IMR-90 (cell line): ENCODE measurements around the gene UBALD1.

Experiments
- BHLHE40 ChIP-seq: fragments of 150-350 bp; IDR thresholded peaks from 2 replicates; pipeline ENCODE4 v1.6.1; 2016; ENCODE audit warnings: mild to moderate bottlenecking, low read depth, low read length
- FOS ChIP-seq: fragments of 150-350 bp; IDR thresholded peaks from 2 replicates; pipeline ENCODE4 v1.6.1; 2016; ENCODE audit warnings: low read depth, low read length
- MAFK ChIP-seq: IDR thresholded peaks from 2 replicates; pipeline ENCODE4 v1.6.1; 2012; ENCODE audit warnings: low read depth, low read length, improper control_type of control experiment
- POLR2A ChIP-seq: IDR thresholded peaks from 2 replicates; pipeline ENCODE4 v1.6.1; 2012; ENCODE audit warnings: mild to moderate bottlenecking, low read depth, low read length
- RAD21 ChIP-seq: IDR thresholded peaks from 2 replicates; pipeline ENCODE4 v1.6.1; 2012; ENCODE audit warnings: low read length, improper control_type of control experiment
- RFX5 ChIP-seq: IDR thresholded peaks from 2 replicates; pipeline ENCODE4 v1.8.0; 2012; ENCODE audit warnings: low read depth, mild to moderate bottlenecking, low read length, moderate library complexity
- SMC3 ChIP-seq: fragments of 150-350 bp; IDR thresholded peaks from 2 replicates; pipeline ENCODE4 v1.6.1; 2016; ENCODE audit warnings: low read depth, mild to moderate bottlenecking, antibody characterized with exemption, low read length, moderate library complexity
- TF ChIP-seq, protein P1 (sequence below): conservative IDR thresholded peaks from 2 replicates; pipeline ENCODE4 v1.5.1; 2012; ENCODE audit warnings: mild to moderate bottlenecking, low read depth, low read length, improper control_type of control experiment
- TF ChIP-seq, protein P2 (sequence below): fragments of 150-350 bp; IDR thresholded peaks from 2 replicates; pipeline ENCODE4 v1.6.1; 2016; ENCODE audit warnings: low read depth, mild to moderate bottlenecking, low read length, moderate library complexity, borderline replicate concordance

DNA sequence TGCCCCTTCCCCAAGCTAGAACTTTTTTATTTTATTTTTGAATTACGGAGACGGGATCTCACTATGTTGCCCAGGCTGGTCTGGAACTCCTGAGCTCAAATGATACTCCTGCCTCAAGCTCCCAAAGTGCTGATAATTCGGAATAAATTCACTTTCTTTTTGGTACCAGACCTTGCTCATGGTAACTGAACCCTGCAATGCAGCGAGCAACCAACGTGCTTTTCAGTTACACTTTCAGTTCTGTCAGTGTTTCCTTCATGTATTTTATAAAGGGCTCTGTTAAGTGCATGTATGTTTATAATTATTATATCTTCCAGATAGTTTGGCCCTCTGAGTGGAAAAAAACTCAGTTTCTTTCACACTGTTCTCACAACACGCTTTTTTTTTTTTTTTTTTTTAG is 44.6 kb downstream of the UBALD1 start:
- TF ChIP-seq, protein P1, sequence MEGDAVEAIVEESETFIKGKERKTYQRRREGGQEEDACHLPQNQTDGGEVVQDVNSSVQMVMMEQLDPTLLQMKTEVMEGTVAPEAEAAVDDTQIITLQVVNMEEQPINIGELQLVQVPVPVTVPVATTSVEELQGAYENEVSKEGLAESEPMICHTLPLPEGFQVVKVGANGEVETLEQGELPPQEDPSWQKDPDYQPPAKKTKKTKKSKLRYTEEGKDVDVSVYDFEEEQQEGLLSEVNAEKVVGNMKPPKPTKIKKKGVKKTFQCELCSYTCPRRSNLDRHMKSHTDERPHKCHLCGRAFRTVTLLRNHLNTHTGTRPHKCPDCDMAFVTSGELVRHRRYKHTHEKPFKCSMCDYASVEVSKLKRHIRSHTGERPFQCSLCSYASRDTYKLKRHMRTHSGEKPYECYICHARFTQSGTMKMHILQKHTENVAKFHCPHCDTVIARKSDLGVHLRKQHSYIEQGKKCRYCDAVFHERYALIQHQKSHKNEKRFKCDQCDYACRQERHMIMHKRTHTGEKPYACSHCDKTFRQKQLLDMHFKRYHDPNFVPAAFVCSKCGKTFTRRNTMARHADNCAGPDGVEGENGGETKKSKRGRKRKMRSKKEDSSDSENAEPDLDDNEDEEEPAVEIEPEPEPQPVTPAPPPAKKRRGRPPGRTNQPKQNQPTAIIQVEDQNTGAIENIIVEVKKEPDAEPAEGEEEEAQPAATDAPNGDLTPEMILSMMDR, result no peak
- TF ChIP-seq SMC3 (no peak), BHLHE40 (no peak), RFX5 (no peak), POLR2A (no peak), MAFK (no peak), FOS (no peak), RAD21 (no peak)
- TF ChIP-seq, protein P2, sequence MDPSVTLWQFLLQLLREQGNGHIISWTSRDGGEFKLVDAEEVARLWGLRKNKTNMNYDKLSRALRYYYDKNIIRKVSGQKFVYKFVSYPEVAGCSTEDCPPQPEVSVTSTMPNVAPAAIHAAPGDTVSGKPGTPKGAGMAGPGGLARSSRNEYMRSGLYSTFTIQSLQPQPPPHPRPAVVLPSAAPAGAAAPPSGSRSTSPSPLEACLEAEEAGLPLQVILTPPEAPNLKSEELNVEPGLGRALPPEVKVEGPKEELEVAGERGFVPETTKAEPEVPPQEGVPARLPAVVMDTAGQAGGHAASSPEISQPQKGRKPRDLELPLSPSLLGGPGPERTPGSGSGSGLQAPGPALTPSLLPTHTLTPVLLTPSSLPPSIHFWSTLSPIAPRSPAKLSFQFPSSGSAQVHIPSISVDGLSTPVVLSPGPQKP, result no peak
